ENCODE measurements around the gene PARN.
"Not testable (repeated sequence)": the region's sequence is repeated elsewhere in the genome, so short reads cannot be mapped to it uniquely, and the experiment has no call there.

PARN gene, protein sequence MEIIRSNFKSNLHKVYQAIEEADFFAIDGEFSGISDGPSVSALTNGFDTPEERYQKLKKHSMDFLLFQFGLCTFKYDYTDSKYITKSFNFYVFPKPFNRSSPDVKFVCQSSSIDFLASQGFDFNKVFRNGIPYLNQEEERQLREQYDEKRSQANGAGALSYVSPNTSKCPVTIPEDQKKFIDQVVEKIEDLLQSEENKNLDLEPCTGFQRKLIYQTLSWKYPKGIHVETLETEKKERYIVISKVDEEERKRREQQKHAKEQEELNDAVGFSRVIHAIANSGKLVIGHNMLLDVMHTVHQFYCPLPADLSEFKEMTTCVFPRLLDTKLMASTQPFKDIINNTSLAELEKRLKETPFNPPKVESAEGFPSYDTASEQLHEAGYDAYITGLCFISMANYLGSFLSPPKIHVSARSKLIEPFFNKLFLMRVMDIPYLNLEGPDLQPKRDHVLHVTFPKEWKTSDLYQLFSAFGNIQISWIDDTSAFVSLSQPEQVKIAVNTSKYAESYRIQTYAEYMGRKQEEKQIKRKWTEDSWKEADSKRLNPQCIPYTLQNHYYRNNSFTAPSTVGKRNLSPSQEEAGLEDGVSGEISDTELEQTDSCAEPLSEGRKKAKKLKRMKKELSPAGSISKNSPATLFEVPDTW

DNA sequence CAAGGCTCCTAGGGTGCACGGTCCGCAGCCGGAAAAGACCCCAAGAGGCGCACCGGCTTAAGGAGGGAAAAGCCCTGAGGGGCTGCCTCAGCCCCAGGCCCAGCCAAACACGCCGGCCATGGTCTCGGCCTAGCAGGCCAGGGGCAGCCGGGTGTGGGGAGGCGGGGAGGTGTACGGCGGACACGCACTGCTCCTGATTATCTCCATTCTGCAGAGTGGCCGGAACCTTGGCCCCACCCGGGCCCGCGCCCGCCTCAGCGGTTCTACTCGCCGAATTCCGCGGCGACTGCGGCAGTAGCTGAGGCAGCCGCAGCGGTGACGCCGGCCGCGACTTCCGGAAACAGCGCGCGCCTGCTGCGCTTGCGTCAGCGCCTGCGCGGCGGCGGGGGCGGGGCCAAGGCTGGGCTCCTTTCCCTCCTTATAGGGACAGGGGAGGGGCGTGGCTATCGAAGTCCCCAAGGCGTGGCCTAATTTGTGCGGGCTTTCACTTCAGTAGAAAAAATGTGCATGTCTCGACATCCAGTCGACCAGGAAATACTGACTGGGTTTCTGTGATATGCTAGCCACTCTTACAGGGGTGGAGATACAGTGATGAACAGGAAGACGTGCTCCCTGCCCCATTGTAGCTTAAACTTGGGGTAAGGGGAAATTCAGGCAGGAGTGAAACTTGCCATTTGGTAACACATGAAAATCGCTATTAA, at the start of gene PARN:
PARN (minus strand) TSS at position 342 of the 701 bp plus-strand sequence; CDS start at position 207, 135 bp downstream.
- DNase-seq: peak; percentile 99

DNA sequence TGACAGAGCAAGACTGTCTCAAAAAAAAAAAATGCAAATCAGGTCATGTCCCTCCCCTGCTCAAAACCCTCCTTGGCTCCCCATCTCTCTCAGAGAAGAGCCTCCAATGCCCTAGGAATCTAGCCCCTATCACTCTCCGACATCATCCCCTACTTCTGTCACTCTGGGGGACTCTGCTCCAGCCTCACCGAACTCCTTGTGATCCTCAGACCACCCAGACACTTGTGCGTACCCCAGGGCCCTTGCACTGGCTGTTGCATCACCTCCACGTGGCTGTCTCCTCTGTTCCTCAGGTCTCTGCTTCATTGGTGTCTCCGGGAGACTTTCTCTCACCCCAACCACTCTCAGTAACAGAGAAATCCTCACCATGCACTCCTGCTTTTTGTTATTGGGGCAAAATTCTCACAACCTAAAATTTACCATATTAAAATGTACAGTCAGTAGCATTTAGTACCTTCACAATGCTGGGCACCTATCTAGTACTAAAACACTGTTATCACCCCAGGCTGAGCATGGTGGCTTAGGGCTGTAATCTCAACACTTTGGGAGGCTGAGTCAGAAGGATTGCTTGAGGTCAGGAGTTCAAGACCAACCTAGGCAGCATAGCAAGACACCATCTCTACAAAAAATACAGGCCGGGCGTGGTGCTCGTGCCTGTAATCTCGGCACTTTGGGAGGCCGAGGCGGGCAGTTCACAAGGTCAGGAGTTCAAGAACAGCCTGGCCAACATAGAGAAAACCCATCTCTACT, 48.9 kb upstream of the PARN start:
- no peak for DNase-seq

DNA sequence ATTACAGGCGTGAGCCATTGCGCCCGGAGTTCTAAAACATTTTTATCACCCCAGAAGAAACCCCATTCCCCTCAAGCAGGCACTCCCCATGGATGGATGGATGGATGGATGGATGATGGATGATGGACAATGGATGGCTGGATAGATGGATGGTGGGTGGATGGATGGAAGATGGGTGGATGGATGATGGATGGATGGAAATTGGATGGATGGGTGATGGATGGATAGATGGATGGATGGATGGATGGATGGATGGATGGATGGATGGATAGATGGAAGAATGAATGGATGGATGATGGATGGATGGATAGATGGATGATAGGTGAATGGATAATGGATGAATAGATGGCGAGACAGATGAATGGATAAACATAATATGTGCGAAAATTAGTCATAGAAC, 47.6 kb upstream of the PARN start:
- no peak for DNase-seq

GRCh38 chr16:14676633-14677032, 46.6 kb upstream of the PARN start:
- DNase-seq: no peak

DNA sequence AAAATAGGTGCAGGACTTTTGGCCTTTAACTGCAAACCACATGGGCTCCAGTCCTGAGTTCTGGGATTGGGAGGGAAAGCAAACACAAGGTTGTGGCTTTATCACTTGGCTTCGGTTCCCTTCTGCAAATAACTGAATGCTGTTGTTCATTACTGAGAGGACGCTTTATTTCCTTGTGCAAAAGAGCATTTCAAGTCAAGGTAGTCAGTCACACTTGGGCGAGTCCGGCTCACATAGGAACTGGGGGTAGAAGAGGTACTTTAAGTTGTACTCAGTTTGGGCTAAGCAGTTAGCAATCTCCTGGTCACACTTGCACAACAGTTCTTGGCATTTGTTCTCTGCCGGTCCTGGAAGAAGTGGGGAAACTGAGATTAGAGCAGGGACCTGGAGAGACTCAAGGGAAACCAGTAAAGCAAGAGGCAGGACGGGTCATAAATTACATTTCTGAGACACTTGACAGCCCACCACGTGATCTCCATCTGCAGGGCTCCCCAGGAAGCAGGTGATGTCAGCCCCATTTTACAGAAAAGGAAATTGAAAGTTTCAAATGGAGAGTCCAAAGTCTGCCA, 42.4 kb upstream of the PARN start:
- DNase-seq: peak; percentile 63

DNA sequence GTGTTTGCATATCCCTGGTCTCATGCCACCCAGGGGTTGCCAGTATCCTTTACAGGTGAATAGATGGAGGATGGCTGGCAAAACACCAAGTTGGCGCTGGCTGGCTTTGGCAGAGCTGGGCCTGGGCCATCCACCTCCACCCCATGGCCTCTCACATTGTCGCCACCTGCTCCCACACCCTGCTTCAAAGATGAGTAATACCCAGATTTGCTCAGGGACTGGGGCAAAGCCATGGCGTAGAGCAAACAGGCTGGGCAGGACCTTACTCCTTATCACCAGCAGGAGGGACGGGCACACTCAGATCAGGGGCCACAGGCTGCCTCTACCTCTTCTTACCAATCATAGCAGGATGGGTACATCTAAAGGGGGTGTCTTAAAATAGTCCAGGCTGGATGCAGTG, 39.7 kb upstream of the PARN start:
- DNase-seq: no peak

DNA sequence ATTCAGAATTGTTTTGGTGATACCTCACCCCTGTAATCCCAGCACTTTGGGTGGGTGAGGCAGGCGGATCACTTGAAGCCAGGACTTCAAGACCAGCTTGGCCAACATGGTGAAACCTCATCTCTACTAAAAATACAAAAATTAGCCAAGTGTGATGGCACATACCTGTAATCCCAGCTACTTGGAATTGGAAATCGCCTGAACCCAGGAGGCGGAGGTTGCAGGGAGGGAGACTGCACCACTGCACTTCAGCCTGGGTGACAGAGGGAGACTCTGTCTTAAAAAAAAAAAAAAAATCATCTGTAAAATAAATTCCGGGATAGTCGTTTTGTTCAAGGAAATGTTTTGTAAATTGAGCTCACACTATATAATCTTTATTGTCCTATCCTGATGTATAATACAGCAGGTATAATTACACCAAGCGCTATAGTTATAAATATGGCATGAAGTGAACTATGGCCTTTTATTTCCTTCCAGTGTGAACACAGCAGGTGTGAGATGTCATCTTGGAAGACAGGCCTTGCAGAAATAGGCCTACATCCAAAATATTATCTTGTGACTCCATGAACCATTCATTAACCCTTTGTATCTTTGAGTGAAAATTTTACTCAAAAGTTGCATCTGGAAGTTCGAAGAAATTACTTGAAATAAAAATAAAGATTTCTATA, 38.6 kb upstream of the PARN start:
- no peak for DNase-seq

DNA sequence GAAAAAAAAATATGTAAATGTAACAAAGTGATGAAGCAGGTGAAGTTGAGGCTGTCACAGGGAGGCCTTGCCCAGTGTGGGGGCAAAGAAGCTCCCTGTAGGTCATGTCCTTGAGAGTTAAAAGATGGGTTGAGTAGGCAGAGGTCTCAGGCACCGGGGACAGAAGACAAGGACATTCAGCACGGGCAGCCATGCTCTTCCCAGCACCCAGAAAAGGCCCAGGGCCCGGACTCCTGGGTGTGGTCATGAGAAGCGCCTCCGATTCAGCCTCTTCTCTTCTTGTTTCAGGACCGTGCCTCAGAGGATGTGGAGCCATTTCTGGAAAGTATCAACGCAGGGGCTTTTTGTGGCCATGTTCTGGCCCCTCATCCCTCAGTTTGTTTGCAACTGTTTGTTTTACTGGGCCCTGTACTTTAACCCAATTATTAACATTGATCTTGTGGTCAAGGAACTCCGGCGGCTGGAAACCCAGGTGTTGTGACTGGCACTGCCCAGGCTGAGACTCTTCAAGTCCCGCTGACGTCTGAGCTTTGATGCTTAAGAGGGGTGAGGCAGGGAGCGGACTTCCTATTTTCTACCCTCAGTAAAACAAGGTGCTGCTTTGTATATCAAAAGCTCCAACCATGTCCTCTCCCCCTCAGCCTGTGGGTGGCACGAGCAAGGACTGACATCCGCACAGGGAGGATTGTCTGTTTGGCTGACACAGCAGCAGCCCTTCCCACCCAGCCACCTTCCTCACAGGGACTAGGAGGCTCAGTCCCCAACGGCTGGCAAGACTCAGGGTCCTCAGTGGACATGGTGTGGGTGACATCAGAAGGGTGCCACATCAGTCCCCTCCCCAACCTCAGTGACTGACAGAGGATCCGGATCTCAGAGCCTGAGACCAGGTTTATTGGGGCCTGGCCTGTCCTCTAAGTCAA, 37.5 kb upstream of the PARN start:
- DNase-seq: no peak

GRCh38 chr16:14658063-14658462, 28.0 kb upstream of the PARN start:
- DNase-seq: no peak

GRCh38 chr16:14652726-14653125, 22.7 kb upstream of the PARN start:
- DNase-seq: no peak

DNA sequence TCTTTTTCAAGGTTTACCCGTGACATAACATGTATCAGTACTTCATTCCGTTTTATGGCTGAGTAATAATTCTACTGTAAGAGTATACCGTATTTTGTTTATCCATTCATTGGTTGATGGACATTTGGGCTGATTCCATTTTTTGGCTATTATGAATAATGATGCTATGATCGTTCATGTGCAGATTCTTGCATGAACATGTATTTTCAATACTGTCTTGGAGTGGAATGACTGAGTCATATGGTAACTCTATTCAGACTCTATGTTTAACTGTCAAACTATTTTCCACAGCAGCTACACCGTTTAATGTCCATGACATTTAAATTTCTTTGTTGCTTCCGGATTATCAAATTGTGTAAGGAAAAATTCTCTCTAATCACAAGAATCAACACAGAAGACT, 20.6 kb upstream of the PARN start:
- DNase-seq: no peak

- DNase-seq: no peak
Measured at GRCh38 chr16:14649816-14650215, 19.8 kb upstream of the PARN start.

- DNase-seq: no peak
Measured at GRCh38 chr16:14641926-14642325, 11.9 kb upstream of the PARN start.

DNA sequence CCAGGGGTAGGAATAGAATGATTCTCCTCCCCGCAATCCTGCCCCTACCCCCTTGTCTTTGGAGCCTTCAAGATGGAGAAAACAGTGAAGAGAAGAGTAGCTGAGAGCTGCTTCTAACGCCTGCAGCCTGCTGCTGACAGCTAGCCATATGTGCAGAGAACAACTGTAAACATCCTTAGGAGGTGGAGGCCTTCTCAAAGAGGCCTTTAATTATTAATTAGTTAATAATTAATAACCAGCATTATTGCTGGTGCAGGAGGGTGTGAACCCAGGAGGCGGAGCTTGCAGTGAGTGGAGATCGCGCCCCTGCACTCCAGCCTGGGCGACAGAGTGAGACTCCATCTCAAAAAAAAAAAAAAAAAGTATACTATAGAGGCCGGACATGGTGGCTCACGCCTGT, 11.1 kb upstream of the PARN start:
- no peak for DNase-seq

GRCh38 chr16:14640538-14640937, 10.5 kb upstream of the PARN start:
- DNase-seq: no peak

- DNase-seq: not testable (repeated sequence)
Measured at GRCh38 chr16:14636951-14637240, 6.8 kb upstream of the PARN start.

GRCh38 chr16:14636179-14636950, 6.3 kb upstream of the PARN start:
- not testable (repeated sequence) for DNase-seq

- no peak for DNase-seq
Measured at GRCh38 chr16:14635395-14636165, 5.5 kb upstream of the PARN start.

- no peak for DNase-seq
Measured at GRCh38 chr16:14634389-14634725, 4.3 kb upstream of the PARN start.

Data from RPMI8226 (cell line).